HG03103 (cell line): ENCODE data around the gene DENND10.
"Not testable (repeated sequence)": the region's sequence is repeated elsewhere in the genome, so short reads cannot be mapped to it uniquely, and the experiment has no call there.

Experiments used
- ATAC-seq: cut with Tn5 transposase; IDR thresholded peaks from one replicate; pipeline ENCODE4 v1.9.1; 2021; ENCODE audit warnings: low read depth; ENCODE audit not compliant: unreplicated experiment

Gene DENND10

DNA sequence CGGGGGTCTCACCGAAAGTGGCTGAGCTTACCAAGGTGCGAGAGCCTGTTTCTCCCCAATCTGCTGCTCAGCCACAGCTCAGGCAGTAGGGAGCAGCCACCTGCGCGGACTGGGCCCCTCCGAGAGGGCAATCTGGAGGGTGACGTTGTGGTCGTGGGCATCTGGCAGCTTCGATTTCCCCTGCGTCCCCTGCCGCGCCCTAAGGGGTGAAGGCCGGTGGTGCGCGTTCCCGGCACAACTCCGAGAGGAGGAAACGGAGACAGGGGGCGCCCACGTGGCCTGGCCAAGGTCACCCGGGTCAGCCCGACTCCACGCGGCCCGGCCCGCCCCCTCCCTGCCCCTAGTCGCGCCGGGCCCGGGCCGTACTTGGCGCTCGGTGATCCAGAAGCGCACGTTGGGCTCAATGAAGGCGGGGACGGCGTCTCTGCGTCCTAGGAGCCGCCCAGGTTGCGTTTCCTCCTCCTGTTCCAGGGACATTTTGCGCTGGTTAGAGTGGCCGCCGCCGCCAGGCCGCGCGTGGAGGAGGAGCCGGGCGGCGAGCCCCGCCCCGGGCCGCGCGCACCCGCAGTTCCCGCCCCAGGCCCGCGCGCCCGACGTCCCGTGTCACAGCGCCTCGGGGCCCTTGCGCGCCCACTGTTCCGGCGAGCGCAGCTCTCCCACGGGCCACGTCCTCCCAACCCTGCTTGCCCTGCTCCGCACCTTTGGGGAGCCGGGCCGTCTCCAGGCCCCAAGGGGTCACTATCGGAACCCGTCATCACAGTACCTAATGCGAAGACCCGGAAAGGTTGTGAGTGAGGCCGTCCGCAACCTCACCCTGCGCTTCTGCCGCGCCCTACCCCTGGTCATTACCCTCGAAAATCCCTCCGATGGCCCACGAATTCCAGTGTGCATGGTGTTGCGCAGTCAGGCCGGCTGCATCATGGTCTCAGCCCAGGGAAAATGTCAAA, 61.5 kb downstream of the DENND10 start, which contains the start of gene SFXN4:
SFXN4 (minus strand) TSS at position 544 of the 947 bp plus-strand sequence; CDS start at position 477, 67 bp downstream.
- ATAC-seq, result peak; percentile 90

DNA sequence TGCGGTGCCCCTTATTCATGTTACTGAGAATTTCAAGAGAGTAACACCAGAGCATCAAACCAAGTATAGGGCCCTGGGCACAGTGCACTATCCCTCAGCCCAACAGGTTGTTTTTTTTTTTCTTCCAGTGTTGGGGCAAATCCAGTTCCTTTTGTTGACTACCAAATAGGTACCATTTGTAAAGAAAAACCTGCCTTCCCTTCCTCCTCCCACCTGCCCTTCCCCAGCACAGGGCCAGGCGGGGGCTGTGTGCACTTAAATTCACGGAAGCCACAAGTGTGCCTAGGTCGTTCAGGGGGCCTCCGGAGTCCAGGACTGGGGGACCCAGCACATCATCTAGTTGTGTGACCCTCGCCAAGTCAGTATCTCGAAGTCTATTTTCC, 62.2 kb downstream of the DENND10 start:
- no peak for ATAC-seq

DNA sequence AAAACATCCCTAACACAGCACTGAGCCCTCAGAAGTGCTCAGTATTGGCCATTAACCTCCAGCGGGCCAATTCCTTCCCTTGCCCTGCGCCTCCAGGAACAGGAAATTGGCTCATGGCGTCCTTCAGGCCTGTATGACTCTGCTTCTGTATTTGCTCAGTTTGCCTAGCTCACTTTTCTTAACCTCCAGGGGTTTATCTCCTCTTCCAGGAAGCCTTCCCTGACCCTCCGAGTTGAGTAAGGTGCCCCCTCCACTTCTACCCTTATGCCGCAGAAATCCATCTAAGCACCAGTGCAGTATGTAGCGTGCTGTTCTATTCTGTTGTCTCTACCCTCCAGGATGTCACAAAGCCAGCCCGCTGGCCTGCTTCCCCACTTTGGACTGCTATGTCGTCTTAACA, 62.7 kb downstream of the DENND10 start:
- no peak for ATAC-seq

DNA sequence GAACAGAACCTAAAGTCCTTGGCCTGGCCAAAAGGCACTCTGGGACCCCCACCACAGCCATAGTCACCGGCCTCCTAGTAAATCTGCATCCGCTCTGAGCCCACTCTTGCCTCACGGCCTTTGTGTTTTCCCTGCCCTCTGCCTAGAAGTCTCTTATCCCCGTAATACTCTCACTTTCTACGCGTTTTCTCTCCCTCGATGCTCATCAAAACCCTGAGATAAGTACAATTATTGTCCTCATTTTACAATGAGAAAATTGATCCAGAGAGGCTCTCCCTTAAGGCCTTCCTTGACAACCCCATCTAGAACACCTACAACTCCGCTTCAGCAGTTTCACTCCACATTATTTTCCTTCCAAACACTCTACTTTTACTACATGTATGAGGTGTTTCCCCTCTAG, 63.1 kb downstream of the DENND10 start:
- no peak for ATAC-seq

DNA sequence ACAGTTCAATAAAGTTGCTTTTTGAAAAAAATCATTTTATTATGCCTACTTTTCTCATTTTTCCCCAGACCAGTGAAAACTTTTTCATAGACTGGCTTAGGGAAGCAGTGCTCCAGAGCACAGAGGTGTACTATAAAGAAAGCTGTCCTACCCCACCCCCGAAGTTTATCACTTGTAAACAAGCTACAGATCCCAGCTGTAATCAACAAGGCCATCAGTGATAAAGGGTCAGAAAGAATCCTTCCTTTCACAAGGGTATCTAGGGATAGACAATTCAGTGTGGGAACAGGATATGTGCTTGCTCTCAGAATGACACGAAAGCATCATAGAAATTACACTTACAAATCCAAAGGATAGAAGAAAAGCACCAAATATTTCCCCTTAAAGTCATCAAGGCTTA, 70.2 kb downstream of the DENND10 start:
- ATAC-seq, result no peak

DNA sequence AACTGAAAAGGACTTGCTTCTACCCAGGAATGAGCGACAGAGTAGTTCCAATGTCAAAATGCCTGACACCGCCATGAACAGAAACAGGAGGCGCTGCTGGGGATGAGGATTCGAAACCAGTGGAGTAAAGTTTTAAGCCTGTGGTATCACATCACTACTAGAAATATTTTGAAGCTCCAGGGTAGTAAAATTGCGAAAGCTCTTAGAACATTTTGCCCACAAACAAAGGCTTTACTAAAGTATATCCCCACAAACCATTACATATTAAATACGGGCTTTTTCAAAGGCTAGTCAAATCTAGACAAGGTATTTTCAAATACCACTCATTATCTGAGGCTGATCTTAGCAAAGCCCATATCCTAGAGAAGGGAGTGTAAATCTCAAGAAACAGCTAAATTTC, 72.3 kb downstream of the DENND10 start:
- ATAC-seq, result no peak

DNA sequence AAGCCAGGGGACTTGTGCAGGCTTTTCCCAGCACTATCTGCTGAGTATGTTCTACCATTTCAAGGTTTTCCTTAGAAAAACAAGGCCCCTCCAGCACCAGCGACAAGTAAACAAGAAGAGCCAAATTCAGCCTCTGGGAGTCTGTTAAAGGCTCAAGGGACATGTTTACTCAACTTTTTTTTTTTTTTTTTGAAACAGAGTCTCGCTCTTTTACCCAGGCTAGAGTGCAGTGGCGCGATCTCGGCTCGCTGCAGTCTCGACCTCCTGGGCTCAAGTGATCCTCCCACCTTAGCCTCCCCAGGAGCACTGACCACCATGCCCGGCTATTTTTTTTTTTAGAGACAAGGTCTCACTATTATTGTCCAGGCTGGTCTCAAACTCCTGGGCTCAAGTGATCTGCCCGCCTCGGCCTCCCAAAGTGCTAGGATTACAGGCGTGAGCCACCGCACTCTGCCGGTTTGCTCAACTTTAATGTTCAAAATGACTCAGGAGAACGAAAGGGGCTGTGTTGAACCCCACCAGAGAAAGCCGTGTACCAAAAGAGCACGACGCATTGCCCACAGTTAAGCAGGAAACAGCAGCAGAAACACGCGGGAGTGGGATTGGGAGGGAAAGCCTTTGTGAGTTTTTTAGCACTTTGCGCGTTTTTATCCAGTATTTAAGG, 73.9 kb downstream of the DENND10 start:
- ATAC-seq, result peak; percentile 10

DNA sequence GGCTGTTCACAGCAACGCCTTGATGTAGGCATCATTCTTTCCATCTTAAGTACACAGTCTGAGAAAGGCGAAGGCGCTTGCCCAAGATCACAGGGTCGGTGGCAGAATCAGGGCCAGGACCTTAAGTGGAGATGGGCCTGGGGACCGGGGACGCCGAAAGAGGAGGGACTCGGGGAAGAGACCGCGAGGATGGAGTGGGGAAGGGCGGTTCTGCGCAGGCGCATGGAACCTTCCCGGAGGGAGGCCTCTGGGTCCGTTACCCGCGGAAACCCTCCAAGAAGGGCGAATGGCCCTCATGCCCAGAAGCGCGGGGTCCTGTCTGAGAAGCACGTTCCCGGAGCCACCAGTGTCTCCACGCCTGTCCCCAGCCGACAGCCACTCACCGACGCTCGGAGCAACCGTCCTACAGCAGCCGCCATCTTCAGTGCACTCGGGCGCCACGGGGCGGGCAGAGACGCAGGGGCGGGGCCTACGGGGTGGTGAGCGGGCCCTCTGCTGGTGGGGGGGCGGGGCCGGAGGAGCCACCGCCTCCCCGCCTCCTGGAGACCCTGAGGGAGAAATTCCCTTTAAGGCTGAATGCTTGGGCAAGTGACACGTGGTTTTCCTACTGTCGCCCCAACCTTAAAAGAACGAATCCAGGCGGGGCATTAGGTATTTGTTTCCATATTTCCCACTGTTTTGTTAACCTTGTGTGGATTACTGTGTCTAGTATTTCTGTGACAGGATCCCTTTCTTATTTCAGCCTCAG, 74.6 kb downstream of the DENND10 start, which contains the start of gene PRDX3:
PRDX3 (minus strand) TSS at position 441 of the 748 bp plus-strand sequence; CDS start at position 419, 22 bp downstream.
- ATAC-seq, result peak; percentile 87

DNA sequence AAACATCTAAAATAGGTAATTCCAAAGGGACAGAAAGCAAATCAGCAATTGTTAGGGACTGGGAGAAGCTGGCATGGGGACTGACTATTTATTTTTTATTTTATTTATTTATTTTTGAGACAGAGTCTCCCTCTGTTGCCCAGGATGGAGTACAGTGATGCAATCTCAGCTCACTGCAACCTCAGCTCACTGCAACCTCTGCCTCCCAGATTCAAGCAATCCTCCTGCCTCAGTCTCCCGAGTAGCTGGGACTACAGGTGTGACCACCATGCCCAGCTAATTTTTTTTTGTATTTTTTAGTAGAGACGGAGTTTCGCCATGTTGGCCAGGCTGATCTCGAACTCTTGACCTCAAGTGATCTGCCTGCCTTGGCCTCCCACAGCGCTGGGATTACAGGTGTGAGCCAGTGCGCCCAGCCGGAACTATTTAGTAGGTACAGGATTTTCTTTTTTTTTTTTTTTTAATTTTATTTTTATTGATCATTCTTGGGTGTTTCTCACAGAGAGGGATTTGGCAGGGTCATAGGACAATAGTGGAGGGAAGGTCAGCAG, 77.0 kb downstream of the DENND10 start:
- ATAC-seq, result not testable (repeated sequence)

DNA sequence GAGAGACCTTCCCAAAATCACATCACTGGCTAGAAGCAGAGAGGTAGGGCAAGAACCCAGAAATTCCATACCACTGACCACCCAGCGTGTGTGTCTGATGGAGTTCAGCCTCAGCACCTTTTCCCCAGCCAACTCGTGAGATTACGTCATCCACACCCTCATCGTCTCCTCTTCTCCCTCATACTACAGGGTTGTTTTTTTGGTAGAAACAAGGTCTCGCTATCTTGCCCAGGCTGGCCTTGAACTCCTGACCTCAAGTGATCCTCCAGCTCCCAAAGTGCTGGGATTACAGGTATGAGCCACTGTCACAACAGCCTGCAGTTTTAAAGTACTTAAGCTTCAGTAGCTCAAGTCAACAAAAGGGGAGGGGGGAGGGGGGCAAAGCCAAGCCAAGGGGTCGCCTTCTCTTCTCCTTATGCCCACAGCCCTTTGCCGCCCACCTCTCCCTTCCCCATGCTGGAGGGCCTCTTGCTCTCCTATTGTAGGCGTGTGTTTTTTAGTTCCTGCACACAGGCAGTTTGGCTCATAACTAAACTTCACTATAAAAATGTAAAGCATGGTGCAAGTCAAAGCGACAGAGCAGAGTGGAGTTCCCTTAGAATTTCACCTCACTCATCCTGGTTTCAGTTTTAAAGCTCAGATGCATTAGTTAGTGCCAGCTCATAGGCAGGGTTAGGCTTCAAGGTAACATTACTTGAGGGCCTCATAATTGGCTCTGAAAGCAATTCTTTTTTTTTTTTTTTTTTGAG, 79.9 kb downstream of the DENND10 start:
- no peak for ATAC-seq
